ENCODE data around the gene COL4A2.
"Not testable (repeated sequence)": the region's sequence is repeated elsewhere in the genome, so short reads cannot be mapped to it uniquely, and the experiment has no call there.

COL4A2 gene

GRCh38 chr13:110496281-110496680, 189.2 kb downstream of the COL4A2 start:
- no peak for DNase-seq (ENCODE audit: low read depth)

DNA sequence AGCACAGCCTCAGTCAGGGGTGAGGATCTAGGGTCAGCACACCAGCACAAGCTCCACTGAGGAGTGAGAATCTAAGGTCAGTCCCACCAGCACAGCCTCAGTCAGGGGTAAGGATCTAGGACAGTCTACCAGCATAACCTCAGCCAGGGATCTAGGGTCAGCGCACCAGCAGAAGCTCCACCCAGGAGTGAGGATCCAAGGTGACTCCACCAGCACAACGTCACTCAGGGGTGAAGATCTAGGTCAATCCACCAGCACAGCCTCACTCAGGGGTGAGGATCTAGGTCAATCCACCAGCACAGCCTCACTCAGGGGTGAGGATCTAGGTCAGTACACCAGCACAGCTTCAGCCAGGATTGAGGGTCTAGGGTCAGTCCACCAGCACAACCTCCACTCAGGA, 189.9 kb downstream of the COL4A2 start:
- DNase-seq (ENCODE audit: low read depth), result no peak

- not testable (repeated sequence) for DNase-seq (ENCODE audit: low read depth)
Observed at GRCh38 chr13:110497896-110498295, 190.8 kb downstream of the COL4A2 start.

- no peak for DNase-seq (ENCODE audit: low read depth)
Observed at GRCh38 chr13:110498327-110498726, 191.2 kb downstream of the COL4A2 start.

GRCh38 chr13:110498765-110499164, 191.7 kb downstream of the COL4A2 start:
- no peak for DNase-seq (ENCODE audit: low read depth)

- no peak for DNase-seq (ENCODE audit: low read depth)
Observed at GRCh38 chr13:110499621-110500281, 192.7 kb downstream of the COL4A2 start.

DNA sequence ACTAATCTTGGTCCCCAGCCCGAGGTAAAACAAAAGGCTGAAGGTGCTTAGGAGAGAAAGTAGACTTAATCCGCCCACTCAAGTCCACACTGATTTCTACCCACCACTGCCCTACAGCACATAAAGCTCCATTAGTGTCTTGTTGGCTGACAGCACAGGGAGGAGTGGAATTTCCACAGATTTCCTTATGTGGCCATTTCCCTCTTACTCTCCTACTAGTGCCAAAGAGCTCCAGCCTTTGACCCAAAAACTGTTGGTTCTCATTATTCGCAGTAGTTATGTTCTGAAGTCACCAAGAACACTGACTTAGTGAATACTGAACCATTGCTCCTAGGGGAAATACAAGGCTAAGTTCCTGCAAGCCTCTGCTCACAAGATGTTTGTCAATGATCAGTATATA, 193.3 kb downstream of the COL4A2 start:
- DNase-seq (ENCODE audit: low read depth), result no peak

DNA sequence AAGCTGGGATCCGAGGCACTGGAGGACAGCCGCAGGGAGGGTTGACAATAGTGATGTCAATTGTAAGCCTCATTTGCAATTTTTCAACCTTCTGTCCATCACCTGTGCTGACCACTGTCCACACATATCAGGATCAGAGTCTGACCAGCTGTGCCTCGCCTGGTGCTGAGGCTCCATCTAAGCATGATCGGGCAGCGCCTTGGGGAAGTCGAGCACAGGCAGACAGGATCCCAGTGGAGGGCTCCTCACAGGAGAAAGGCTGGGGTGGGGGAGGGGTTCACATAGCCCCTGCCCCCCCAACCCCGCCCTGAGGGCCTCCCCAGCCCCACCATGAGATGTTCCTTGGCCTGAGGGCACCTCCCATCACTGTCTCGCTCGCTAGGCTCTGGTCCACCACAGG, 194.1 kb downstream of the COL4A2 start:
- no peak for DNase-seq (ENCODE audit: low read depth)

GRCh38 chr13:110503037-110503901, 196.2 kb downstream of the COL4A2 start:
- DNase-seq (ENCODE audit: low read depth), result no peak

DNA sequence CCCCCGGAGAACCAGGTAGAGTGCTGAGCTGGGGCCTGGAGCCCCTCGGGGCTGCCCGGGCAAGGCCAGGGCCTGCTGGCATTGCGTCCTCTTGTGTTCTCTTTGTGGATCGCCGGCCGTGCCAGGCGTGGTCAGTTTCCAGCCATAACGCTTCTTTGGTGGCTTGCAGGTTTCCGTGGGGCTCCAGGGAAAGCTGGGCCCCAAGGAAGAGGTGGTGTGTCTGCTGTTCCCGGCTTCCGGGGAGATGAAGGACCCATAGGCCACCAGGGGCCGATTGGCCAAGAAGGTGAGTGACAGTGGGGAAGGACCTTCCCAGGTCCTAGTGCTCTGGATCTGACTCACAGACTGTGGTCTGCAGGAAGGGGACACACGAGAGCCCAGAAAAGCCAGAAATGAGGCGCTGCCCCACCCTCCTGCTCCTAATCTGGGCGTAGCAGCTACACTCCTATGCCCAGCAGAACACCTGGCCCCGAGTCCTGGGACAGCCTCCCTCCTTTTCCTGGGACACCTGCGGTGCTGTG, 197.0 kb downstream of the COL4A2 start:
- no peak for DNase-seq (ENCODE audit: low read depth)

DNA sequence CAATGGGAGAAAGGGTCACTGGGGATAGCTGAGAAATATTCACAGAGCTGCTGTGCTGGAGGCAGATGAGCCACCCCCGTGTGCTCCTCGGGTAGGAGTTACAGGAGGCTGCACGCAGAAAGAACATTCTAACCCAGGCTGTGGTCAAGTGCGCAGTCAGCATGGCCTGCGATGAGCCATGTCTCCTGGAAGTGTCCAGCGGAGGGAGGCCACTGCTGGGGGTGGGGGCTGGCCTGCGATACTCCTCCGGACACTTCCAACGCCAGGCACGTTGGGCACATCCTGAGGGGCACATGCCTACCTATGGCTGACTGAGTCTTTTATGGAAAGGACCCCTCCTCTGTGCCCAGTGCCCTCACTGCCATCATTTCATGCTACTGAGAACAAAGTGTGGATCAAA, 198.5 kb downstream of the COL4A2 start:
- DNase-seq (ENCODE audit: low read depth), result no peak

DNA sequence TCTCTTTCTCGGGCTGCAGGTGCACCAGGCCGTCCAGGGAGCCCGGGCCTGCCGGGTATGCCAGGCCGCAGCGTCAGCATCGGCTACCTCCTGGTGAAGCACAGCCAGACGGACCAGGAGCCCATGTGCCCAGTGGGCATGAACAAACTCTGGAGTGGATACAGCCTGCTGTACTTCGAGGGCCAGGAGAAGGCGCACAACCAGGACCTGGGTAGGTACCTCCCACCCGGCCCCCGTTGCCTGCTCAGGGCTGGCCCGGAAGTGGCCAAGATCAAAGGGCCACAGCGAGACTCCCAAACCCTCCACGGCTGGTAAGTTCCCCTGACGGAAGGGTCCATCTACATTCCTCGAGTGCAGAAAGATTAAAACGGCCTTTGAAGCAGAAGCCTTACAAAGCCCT, 199.3 kb downstream of the COL4A2 start:
- no peak for DNase-seq (ENCODE audit: low read depth)

GRCh38 chr13:110506859-110507566, 199.9 kb downstream of the COL4A2 start:
- DNase-seq (ENCODE audit: low read depth), result peak; percentile 58

GRCh38 chr13:110507678-110508381, 200.7 kb downstream of the COL4A2 start:
- DNase-seq (ENCODE audit: low read depth), result no peak

- DNase-seq (ENCODE audit: low read depth), result no peak
Observed at GRCh38 chr13:110509478-110509926, 202.4 kb downstream of the COL4A2 start.

DNA sequence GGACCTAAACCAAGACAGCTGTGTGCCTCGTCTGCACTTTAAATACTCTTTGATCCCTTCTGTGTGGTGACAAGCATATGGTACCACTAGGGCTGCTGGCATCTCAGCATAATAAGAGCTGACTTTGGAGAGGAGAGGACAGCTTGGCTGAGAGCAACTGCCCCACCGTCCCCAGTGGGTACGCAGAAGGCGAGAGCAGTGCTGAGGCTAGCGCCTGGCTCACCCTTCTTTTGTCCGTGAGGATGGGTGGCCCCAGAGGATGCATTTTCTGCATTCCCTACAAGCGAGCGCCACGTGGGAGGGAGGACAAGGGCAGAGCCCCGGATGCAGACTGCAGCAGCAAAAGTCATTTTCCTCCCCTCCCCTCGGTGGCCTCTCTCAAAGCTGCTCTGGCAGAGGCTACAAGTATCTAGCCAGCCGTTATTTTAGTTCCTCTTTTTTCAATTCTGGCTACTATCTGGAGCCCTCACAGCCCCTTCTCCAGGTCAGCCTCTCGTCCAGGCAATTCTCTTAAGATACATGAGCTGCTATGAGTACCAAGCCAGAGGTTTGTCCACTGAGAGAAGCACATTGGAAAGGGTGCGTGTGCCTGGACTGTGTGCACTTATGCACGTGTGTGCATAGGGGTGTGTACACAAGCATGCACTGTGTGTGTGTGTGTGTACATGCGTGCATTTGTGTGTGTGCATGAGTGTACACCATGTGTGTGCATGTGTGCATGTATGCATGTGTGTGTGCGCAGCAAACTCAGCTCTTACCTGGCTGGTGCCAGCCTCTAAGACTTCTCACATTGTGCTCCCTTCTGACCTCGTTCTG, 203.1 kb downstream of the COL4A2 start:
- peak; percentile 49 for DNase-seq (ENCODE audit: low read depth)

DNA sequence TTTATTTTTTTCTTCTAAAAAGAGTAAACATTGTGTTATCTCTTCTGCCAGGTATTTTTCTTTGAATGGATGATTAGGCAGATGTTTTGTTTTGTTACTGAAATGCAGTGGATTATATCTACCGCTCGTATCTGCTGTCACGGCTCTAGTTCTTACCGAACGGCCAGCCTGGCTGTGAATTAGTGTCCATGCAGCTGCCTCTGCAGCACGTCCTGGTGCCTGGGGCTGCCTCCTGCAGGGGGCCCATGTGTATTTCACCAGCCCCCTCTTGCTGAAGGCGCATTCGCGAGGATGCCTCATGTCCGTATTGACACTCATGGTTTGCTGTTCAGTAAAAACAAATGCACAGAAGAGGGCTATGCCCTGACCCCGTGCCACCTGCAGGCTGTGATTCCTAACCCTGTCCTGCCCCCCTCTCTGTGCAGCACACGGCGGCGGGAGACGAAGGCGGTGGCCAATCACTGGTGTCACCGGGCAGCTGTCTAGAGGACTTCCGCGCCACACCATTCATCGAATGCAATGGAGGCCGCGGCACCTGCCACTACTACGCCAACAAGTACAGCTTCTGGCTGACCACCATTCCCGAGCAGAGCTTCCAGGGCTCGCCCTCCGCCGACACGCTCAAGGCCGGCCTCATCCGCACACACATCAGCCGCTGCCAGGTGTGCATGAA, 204.6 kb downstream of the COL4A2 start:
- no peak for DNase-seq (ENCODE audit: low read depth)

GRCh38 chr13:110512198-110512740, 205.2 kb downstream of the COL4A2 start:
- no peak for DNase-seq (ENCODE audit: low read depth)

DNA sequence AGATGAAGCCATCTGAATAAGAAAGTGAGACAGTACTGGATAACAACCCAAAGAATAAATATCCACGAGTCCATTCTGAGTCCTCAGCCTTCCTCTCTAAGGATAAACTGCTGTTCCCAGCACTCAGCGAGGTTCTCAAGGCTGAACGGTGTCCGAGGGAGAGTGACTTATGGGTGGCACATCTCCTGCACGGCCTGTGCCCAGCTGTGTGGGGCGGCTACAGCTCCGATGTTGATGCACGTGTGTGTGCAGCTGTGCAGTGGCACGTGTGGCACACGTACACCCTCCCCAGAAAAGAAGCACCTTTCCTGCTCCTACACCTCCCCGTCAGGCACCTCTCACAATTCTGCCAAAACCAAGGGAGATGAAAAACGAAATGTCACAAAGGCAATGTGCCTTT, 209.4 kb downstream of the COL4A2 start:
- no peak for DNase-seq (ENCODE audit: low read depth)

All from CMK (cell line).